ENCODE measurements around the gene KCNH3. TPM values are rescaled to one million over a fixed set of nuclear protein-coding genes. Genes with fewer than 3 reads are reported as not detected.

Gene KCNH3
- total and polyA plus RNA-seq, 4 experiments from 2014 or later: 0.97 to 2.4 (median 1.4) TPM

DNA sequence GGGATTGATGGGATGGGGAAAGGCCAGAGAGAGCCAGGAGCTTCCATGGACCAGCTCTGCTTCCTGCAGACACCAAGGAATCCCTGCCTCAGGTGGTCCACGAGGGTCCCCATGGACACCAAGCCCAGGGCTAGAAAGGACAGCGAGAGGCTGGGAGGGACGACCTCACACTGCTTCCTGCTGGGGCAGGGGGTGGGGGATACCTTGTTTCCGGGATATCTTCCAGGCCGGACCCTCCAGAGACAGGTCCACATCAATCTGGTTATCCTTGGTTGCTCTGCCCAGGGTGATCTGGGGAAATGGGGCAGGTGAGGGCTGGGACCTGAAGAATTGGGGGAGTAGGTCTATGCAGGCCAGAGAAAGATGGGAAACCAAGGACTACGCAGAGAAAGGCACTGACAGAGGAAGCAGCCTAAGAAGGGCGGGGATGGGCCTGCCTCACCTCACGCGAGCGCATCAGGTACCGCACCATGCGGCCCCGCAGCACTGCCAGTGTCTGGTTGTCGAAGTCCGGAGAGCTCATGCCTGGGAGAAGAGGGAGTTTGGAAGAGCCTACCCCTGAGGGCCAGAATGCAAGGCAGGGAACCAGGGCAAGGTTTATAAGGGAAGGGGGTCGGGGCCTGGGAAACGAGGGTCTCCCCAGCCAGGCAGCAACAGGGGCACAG is 20.3 kb downstream of the KCNH3 start:
- H3K4me3 ChIP-seq (ENCODE audit: low read length in 2 of 2): no peak overlapping the region
- no peaks in the 10 kb centered on the region for H3K9me3 Mint-ChIP-seq
- intact Hi-C loops (cut with micrococcal nuclease): no loop called here
- peak overlapping the region in 2 of 7 donors; percentile 68 to 76 for H3K27ac Mint-ChIP-seq
- H3K27me3 ChIP-seq (ENCODE audit: insufficient read depth, low read length): no peaks in the 10 kb centered on the region
- H3K36me3 Mint-ChIP-seq: peaks cover 44 to 62% of the 10 kb centered on the region in 2 donors
- H3K4me1 ChIP-seq (ENCODE audit: insufficient read depth, low read length): peaks cover 6% of the 10 kb centered on the region
- no peak overlapping the region for H3K27ac ChIP-seq (ENCODE audit: low read depth, low read length)
- CTCF ChIA-PET (ENCODE audit: partially characterized antibody): interaction anchor here (1.3 kb wide), 2 partner anchors 20 to 219 kb away, joined by 3 read pairs; no protein-coding TSS in a partner anchor
- peaks cover 56% of the 10 kb centered on the region for H3K36me3 ChIP-seq (ENCODE audit: insufficient read depth, low read length)
- no peaks in the 10 kb centered on the region for H3K27me3 Mint-ChIP-seq
- DNase-seq: no peak
- no peaks in the 10 kb centered on the region for H3K9me3 ChIP-seq (ENCODE audit: control insufficient read depth in 1 of 2, low read length in 2 of 2)
- no peak overlapping the region for H3K4me3 Mint-ChIP-seq
- POLR2A ChIA-PET (ENCODE audit: partially characterized antibody): no interaction called here
- peaks cover 5 to 16% (median 10%) of the 10 kb centered on the region in 4 donors for H3K4me1 Mint-ChIP-seq

DNA sequence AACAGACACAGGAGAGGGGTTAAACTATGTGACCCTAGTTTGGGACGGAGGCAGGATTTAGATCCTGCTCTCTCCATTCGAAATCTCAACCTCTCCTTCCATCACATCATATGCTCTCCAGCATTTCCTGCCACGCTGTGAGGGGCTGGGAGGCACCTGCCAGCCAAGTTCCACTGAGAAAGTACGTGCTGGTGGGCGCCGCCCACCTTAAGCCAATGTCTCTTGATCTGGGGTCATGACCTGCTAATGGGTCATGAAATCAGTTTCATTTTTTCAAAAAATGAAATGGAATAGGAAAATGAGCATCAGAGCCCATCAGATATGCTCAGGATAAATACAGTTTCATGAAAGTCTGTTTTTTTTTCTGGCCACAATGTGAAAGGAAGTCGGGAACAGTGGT is 21.9 kb downstream of the KCNH3 start:
- H3K27me3 Mint-ChIP-seq: no peaks in the 10 kb centered on the region
- ChIA-PET CTCF (ENCODE audit: partially characterized antibody) (interaction anchor here (1.0 to 2.0 kb wide), 4 partner anchors 8 to 76 kb away, joined by 3 to 5 read pairs (median 4); no protein-coding TSS in a partner anchor), POLR2A (ENCODE audit: partially characterized antibody) (no interaction called here)
- intact Hi-C loops (cut with micrococcal nuclease): no loop called here
- peak overlapping the region in 2 of 7 donors; percentile 53 to 80 for H3K27ac Mint-ChIP-seq
- H3K4me3 Mint-ChIP-seq: no peak overlapping the region
- Histone ChIP-seq H3K4me3 (ENCODE audit: low read length in 2 of 2) (no peak overlapping the region), H3K36me3 (ENCODE audit: insufficient read depth, low read length) (peaks cover 63% of the 10 kb centered on the region), H3K9me3 (ENCODE audit: control insufficient read depth in 1 of 2, low read length in 2 of 2) (no peaks in the 10 kb centered on the region), H3K4me1 (ENCODE audit: insufficient read depth, low read length) (peaks cover 21% of the 10 kb centered on the region), H3K27ac (ENCODE audit: low read depth, low read length) (no peak overlapping the region), H3K27me3 (ENCODE audit: insufficient read depth, low read length) (no peaks in the 10 kb centered on the region)
- no peak for DNase-seq
- peaks cover 44 to 69% of the 10 kb centered on the region in 2 donors for H3K36me3 Mint-ChIP-seq
- H3K4me1 Mint-ChIP-seq: peaks cover 14 to 32% (median 22%) of the 10 kb centered on the region in 4 donors
- H3K9me3 Mint-ChIP-seq: no peaks in the 10 kb centered on the region

DNA sequence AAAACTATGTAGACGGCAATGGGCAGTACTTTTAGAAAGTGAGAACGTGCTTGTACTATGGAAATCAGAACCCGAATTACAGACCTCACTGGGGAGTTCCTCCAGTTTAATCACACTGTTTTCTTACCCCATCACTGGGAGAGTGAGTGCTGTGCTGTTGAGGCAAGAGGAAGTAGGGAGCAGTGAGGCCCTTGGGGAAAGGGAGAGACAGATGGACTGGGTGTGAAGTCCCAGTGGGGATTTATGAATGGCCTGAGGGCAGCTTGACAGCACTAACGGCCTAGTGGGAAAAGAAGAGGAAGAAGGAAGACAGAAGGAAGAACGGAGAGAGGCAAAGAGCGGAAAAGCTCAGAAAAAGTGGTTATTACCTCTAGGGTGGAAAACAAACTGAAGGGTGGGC is 23.4 kb downstream of the KCNH3 start:
- peak overlapping the region in 1 of 7 donors; percentile 17 for H3K27ac Mint-ChIP-seq
- POLR2A ChIA-PET (ENCODE audit: partially characterized antibody): interaction anchor here (1.7 kb wide), 1 partner anchor 9 kb away, joined by 4 read pairs; no protein-coding TSS in a partner anchor

DNA sequence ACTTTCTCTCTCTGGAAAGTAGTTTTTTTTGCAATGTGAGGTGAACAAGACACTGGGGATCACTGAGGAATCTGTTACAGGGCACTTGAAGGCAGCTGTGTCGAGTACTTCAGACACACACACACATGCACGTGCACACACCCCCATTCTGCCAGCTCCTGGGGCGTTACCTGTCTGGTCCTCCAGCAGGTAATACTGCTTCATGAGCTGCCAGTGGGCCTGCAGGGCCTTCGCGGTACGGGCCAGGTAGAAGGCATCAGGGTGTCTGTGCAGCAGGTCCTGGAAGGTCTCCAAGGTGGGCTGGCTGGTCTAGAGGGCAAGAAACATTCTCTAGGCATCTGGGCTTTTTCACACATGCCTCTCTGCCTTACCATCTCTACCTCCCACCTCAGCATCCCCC is 24.0 kb downstream of the KCNH3 start:
- no peak overlapping the region for H3K4me3 ChIP-seq (ENCODE audit: low read length in 2 of 2)
- Mint-ChIP-seq H3K27me3 (no peaks in the 10 kb centered on the region), H3K4me3 (no peak overlapping the region), H3K4me1 (peaks cover 21 to 50% (median 31%) of the 10 kb centered on the region in 4 donors), H3K27ac (no peak overlapping the region), H3K9me3 (peaks cover 0 to under 1% (median 0%) of the 10 kb centered on the region in 8 donors), H3K36me3 (peaks cover 41 to 63% of the 10 kb centered on the region in 2 donors)
- intact Hi-C loops (cut with micrococcal nuclease): no loop called here
- ChIA-PET POLR2A (ENCODE audit: partially characterized antibody) (interaction anchor here (1.7 kb wide), 1 partner anchor 10 kb away, joined by 4 read pairs; no protein-coding TSS in a partner anchor), CTCF (ENCODE audit: partially characterized antibody) (interaction anchor here (1.6 to 2.4 kb wide), 3 partner anchors 9 to 18 kb away, joined by 3 to 10 read pairs (median 9); no protein-coding TSS in a partner anchor)
- no peaks in the 10 kb centered on the region for H3K9me3 ChIP-seq (ENCODE audit: control insufficient read depth in 1 of 2, low read length in 2 of 2)
- H3K27me3 ChIP-seq (ENCODE audit: insufficient read depth, low read length): no peaks in the 10 kb centered on the region
- no peak for DNase-seq
- H3K4me1 ChIP-seq (ENCODE audit: insufficient read depth, low read length): peaks cover 38% of the 10 kb centered on the region
- no peak overlapping the region for H3K27ac ChIP-seq (ENCODE audit: low read depth, low read length)
- peaks cover 63% of the 10 kb centered on the region for H3K36me3 ChIP-seq (ENCODE audit: insufficient read depth, low read length)

More for the DNA sequence above, 23.4 kb downstream of the KCNH3 start:
- peaks cover 19 to 44% (median 27%) of the 10 kb centered on the region in 4 donors for H3K4me1 Mint-ChIP-seq
- intact Hi-C loops (cut with micrococcal nuclease): no loop called here
- Histone ChIP-seq H3K4me3 (ENCODE audit: low read length in 2 of 2) (no peak overlapping the region), H3K27ac (ENCODE audit: low read depth, low read length) (no peak overlapping the region), H3K27me3 (ENCODE audit: insufficient read depth, low read length) (no peaks in the 10 kb centered on the region), H3K36me3 (ENCODE audit: insufficient read depth, low read length) (peaks cover 63% of the 10 kb centered on the region), H3K4me1 (ENCODE audit: insufficient read depth, low read length) (peaks cover 36% of the 10 kb centered on the region), H3K9me3 (ENCODE audit: control insufficient read depth in 1 of 2, low read length in 2 of 2) (no peaks in the 10 kb centered on the region)
- peak overlapping the region in 2 of 8 donors; percentile 15 to 36 for H3K4me3 Mint-ChIP-seq
- no peaks in the 10 kb centered on the region for H3K9me3 Mint-ChIP-seq
- DNase-seq: no peak
- H3K27me3 Mint-ChIP-seq: no peaks in the 10 kb centered on the region
- peaks cover 41 to 58% of the 10 kb centered on the region in 2 donors for H3K36me3 Mint-ChIP-seq
- CTCF ChIA-PET (ENCODE audit: partially characterized antibody): interaction anchor here (2.0 kb wide), 1 partner anchor 9 kb away, joined by 5 read pairs; no protein-coding TSS in a partner anchor

DNA sequence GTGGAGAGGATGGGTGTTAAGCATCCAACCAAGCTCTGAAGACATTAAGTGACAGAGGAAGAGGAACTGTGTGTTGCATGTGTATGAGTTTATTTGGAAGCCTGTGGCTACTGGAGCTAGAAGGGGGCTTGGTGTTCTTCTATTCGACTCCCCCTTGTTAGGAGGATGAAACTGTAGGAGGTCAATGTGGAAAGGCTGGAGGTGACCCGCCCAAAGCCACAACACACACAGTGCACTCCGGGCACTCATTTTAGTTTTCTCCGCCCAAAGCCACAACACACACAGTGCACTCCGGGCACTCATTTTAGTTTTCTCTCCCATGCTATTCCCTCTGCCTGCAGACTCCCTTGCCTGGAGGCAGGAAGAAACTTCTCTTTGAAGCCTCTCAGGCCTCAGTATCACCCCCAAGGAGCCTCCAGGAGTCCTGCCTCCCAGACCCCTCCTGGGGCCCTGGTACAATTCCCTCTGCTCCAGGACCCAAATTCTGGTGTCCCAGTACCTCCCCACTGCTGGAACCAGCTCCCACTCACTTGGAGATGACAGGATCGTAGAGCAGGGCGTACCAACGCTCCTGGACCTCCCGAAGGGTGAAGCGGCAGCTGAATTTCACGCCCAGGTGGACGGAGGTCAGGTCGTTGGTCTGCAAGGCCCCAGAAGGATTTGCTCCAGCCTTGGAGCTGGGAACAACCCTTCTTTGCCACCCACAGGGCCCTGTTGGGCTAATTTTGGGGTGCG is 25.3 kb downstream of the KCNH3 start:
- Histone ChIP-seq H3K4me3 (ENCODE audit: low read length in 2 of 2) (no peak overlapping the region), H3K36me3 (ENCODE audit: insufficient read depth, low read length) (peaks cover 55% of the 10 kb centered on the region), H3K4me1 (ENCODE audit: insufficient read depth, low read length) (peaks cover 47% of the 10 kb centered on the region), H3K27ac (ENCODE audit: low read depth, low read length) (no peak overlapping the region), H3K9me3 (ENCODE audit: control insufficient read depth in 1 of 2, low read length in 2 of 2) (no peaks in the 10 kb centered on the region), H3K27me3 (ENCODE audit: insufficient read depth, low read length) (no peaks in the 10 kb centered on the region)
- no peak for DNase-seq
- Mint-ChIP-seq H3K36me3 (peaks cover 33 to 65% of the 10 kb centered on the region in 2 donors), H3K27me3 (no peaks in the 10 kb centered on the region), H3K27ac (peak overlapping the region in 4 of 7 donors; percentile 29 to 83 (median 66)), H3K9me3 (peaks cover 0 to 2% (median 0%) of the 10 kb centered on the region in 8 donors), H3K4me1 (peaks cover 28 to 62% (median 41%) of the 10 kb centered on the region in 4 donors), H3K4me3 (peak overlapping the region in 4 of 8 donors; percentile 6 to 27 (median 16))
- ChIA-PET POLR2A (ENCODE audit: partially characterized antibody) (interaction anchor here (0.6 to 1.7 kb wide), 2 partner anchors 198 to 520 kb away, joined by 3 to 6 read pairs; partner anchors contain the start of gene SPATS2), CTCF (ENCODE audit: partially characterized antibody) (interaction anchor here (1.1 to 2.4 kb wide), 4 partner anchors 10 to 72 kb away, joined by 3 to 10 read pairs (median 6); no protein-coding TSS in a partner anchor)
- intact Hi-C loops (cut with micrococcal nuclease): no loop called here

DNA sequence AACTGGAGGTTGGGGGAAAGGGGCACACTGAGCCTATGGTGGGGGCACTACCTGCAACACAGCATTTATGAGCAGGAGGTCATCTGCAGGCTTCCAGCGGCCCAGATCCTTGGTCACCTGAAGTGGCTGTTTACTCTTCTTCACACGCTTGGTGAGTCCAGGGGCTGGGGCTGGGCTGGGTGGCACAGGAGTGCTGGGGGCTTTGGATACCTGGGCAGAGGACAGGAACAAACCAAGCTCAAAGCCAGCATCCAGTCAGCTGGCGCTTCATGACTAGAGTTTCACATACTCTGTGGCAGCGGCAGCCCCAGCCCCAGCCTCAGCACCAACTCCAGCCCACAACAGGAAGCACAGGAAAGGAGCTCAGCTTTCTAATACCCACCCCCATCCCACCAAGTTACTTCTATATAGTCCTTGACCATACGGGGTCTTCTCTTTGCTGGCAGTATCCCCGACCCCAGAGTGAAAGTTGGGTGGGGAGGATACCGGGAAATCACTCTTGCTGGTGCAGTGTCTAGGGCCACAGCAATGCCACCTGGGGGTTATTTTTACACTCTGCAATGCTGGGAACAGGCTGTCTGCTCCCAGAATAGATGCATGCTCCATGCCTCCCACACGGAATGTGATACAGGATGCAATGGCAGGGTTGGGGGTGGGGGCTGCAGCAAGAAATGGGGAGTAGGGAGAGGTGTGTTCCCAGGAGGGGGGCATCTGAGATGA is 26.0 kb downstream of the KCNH3 start:
- peaks cover 0 to 2% (median 0%) of the 10 kb centered on the region in 8 donors for H3K9me3 Mint-ChIP-seq

More for the DNA sequence above, 26.0 kb downstream of the KCNH3 start:
- peaks cover 30 to 57% of the 10 kb centered on the region in 2 donors for H3K36me3 Mint-ChIP-seq
- no peak for DNase-seq
- H3K9me3 ChIP-seq (ENCODE audit: control insufficient read depth in 1 of 2, low read length in 2 of 2): no peaks in the 10 kb centered on the region
- intact Hi-C loops (cut with micrococcal nuclease): loop anchor here (5.0 kb wide), 1 partner anchor 198 kb away; the partner anchor contains the start of gene SPATS2
- H3K36me3 ChIP-seq (ENCODE audit: insufficient read depth, low read length): peaks cover 47% of the 10 kb centered on the region
- H3K4me3 ChIP-seq (ENCODE audit: low read length in 2 of 2): no peak overlapping the region
- H3K27me3 ChIP-seq (ENCODE audit: insufficient read depth, low read length): no peaks in the 10 kb centered on the region
- H3K27ac ChIP-seq (ENCODE audit: low read depth, low read length): no peak overlapping the region
- H3K4me3 Mint-ChIP-seq: peak overlapping the region in 6 of 8 donors; percentile 17 to 61 (median 51)
- POLR2A ChIA-PET (ENCODE audit: partially characterized antibody): interaction anchor here (1.7 kb wide), 1 partner anchor 198 kb away, joined by 6 read pairs; the partner anchor contains the start of gene SPATS2
- H3K4me1 Mint-ChIP-seq: peaks cover 28 to 62% (median 41%) of the 10 kb centered on the region in 4 donors
- peak overlapping the region in 5 of 7 donors; percentile 36 to 75 (median 56) for H3K27ac Mint-ChIP-seq
- CTCF ChIA-PET (ENCODE audit: partially characterized antibody): interaction anchor here (0.7 to 2.4 kb wide), 3 partner anchors 14 to 20 kb away, joined by 3 to 9 read pairs (median 3); no protein-coding TSS in a partner anchor
- no peaks in the 10 kb centered on the region for H3K27me3 Mint-ChIP-seq
- peaks cover 49% of the 10 kb centered on the region for H3K4me1 ChIP-seq (ENCODE audit: insufficient read depth, low read length)
